HT-29 (cell line): Measurements from ENCODE around the gene TRAK1. TPM values are rescaled to one million over a fixed set of nuclear protein-coding genes. Genes with fewer than 3 reads are reported as not detected.

Experiments
- DNase-seq: peaks from one replicate; pipeline ENCODE4 v3.0.0-alpha.2; 2015; ENCODE audit warnings: low spot score
- total RNA-seq: library from RNA; depleted of rRNA; stranded (reverse); fragments of >200 nt; shearing (Covaris generic); gene quantifications from 2 replicates; pipeline ENCODE4 v1.2.3, GENCODE V29; 2014

The TRAK1 gene
- total RNA-seq, 1 experiment from 2014 or later = 186 TPM

- no peak for DNase-seq
Observed at GRCh38 chr3:42152193-42152592, 61.0 kb downstream of the TRAK1 start.

- DNase-seq = no peak
Observed at GRCh38 chr3:42153039-42153438, 61.9 kb downstream of the TRAK1 start.

GRCh38 chr3:42157540-42158538 is 66.7 kb downstream of the TRAK1 start:
- DNase-seq = peak; percentile 29

- DNase-seq = peak; percentile 45
Observed at GRCh38 chr3:42159147-42159546, 68.0 kb downstream of the TRAK1 start.

- peak; percentile 88 for DNase-seq
Observed at GRCh38 chr3:42159706-42160472, 68.7 kb downstream of the TRAK1 start.

GRCh38 chr3:42161050-42161935 is 70.1 kb downstream of the TRAK1 start:
- DNase-seq = no peak

GRCh38 chr3:42162462-42162861 is 71.3 kb downstream of the TRAK1 start:
- DNase-seq = no peak

- no peak for DNase-seq
Observed at GRCh38 chr3:42163622-42164244, 72.6 kb downstream of the TRAK1 start.

GRCh38 chr3:42164656-42165055 is 73.5 kb downstream of the TRAK1 start:
- no peak for DNase-seq

- DNase-seq = no peak
Observed at GRCh38 chr3:42165211-42165610, 74.1 kb downstream of the TRAK1 start.

- DNase-seq = no peak
Observed at GRCh38 chr3:42166214-42166613, 75.1 kb downstream of the TRAK1 start.

- DNase-seq = no peak
Observed at GRCh38 chr3:42166662-42167300, 75.6 kb downstream of the TRAK1 start.

- DNase-seq = peak; percentile 0
Observed at GRCh38 chr3:42169579-42170120, 78.5 kb downstream of the TRAK1 start.

GRCh38 chr3:42172047-42172654 is 81.0 kb downstream of the TRAK1 start:
- DNase-seq = no peak

- DNase-seq = no peak
Observed at GRCh38 chr3:42173307-42173706, 82.2 kb downstream of the TRAK1 start.

GRCh38 chr3:42174679-42175385 is 83.7 kb downstream of the TRAK1 start:
- DNase-seq = no peak

- DNase-seq = no peak
Observed at GRCh38 chr3:42175386-42176240, 84.5 kb downstream of the TRAK1 start.
